Amniotic stem cell (primary cell): Measurements from ENCODE around the gene ATP8B3.

ENCODE experiments used
- DNase-seq: peaks from one replicate; lab custom pipeline; 2025; lab: John Stamatoyannopoulos, UW

Gene ATP8B3

GRCh38 chr19:1757468-1758230 is 54.4 kb downstream of the ATP8B3 start:
- no peak for DNase-seq

- no peak for DNase-seq
These were observed 55.2 kb downstream of the ATP8B3 start for GRCh38 chr19:1756705-1757465.

- DNase-seq: no peak
These were observed 55.8 kb downstream of the ATP8B3 start for GRCh38 chr19:1756264-1756663.

GRCh38 chr19:1755467-1756171 is 56.5 kb downstream of the ATP8B3 start:
- DNase-seq: no peak

- no peak for DNase-seq
These were observed 57.2 kb downstream of the ATP8B3 start for GRCh38 chr19:1754636-1755466.

GRCh38 chr19:1754018-1754635 is 57.9 kb downstream of the ATP8B3 start:
- no peak for DNase-seq

GRCh38 chr19:1752757-1753728 is 59.0 kb downstream of the ATP8B3 start, which contains the start of gene ONECUT3:
Gene ONECUT3 (plus strand): TSS chr19:1753506. CDS start chr19:1753663, 157 bp downstream.
- DNase-seq: no peak

- no peak for DNase-seq
These were observed 59.9 kb downstream of the ATP8B3 start for GRCh38 chr19:1752009-1752756.

- no peak for DNase-seq
These were observed 60.6 kb downstream of the ATP8B3 start for GRCh38 chr19:1751367-1752008.

GRCh38 chr19:1750343-1751021 is 61.6 kb downstream of the ATP8B3 start:
- no peak for DNase-seq

- DNase-seq: no peak
These were observed 62.4 kb downstream of the ATP8B3 start for GRCh38 chr19:1749373-1750342.

- DNase-seq: no peak
These were observed 63.2 kb downstream of the ATP8B3 start for GRCh38 chr19:1748873-1749341.

- no peak for DNase-seq
These were observed 63.8 kb downstream of the ATP8B3 start for GRCh38 chr19:1748115-1748872.

GRCh38 chr19:1747285-1748114 is 64.6 kb downstream of the ATP8B3 start:
- no peak for DNase-seq
